ENCODE data around the gene ZBTB48.
"Not testable (repeated sequence)": the region's sequence is repeated elsewhere in the genome, so short reads cannot be mapped to it uniquely, and the experiment has no call there.

The ZBTB48 gene

GRCh38 chr1:6554031-6554906 lies 25.5 kb upstream of the ZBTB48 start, which contains the start of gene NOL9:
NOL9 (minus strand) TSS chr1:6554513; CDS start chr1:6554502, 11 bp downstream.
- Histone ChIP-seq H3K9ac (ENCODE audit: low read length) (peak within 1 kb of the TSS; percentile 60), H3K27ac (ENCODE audit: low read depth, low read length) (peak within 1 kb of the TSS; percentile 69), H3K4me3 (ENCODE audit: low read length) (peak within 1 kb of the TSS; percentile 88), H3K27me3 (ENCODE audit: control insufficient read depth, insufficient read depth, low read length) (no peaks in the 10 kb centered on the region), H3K36me3 (ENCODE audit: control insufficient read depth, insufficient read depth, low read length) (peaks cover 3% of the 10 kb centered on the region), H3K4me1 (ENCODE audit: control insufficient read depth, insufficient read depth, low read length) (peaks cover 12% of the 10 kb centered on the region)

- Histone ChIP-seq H3K9ac (ENCODE audit: low read length) (peak within 1 kb of the TSS; percentile 60), H3K4me3 (ENCODE audit: low read length) (peak within 1 kb of the TSS; percentile 88), H3K4me1 (ENCODE audit: control insufficient read depth, insufficient read depth, low read length) (peaks cover 12% of the 10 kb centered on the region), H3K27ac (ENCODE audit: low read depth, low read length) (peak within 1 kb of the TSS; percentile 69), H3K27me3 (ENCODE audit: control insufficient read depth, insufficient read depth, low read length) (no peaks in the 10 kb centered on the region), H3K36me3 (ENCODE audit: control insufficient read depth, insufficient read depth, low read length) (no peaks in the 10 kb centered on the region)
Observed at GRCh38 chr1:6554907-6555778, 24.7 kb upstream of the ZBTB48 start, which contains the start of gene TAS1R1. TAS1R1 (plus strand) TSS chr1:6555307; CDS start chr1:6555374, 67 bp downstream.

GRCh38 chr1:6557597-6557996 lies 22.2 kb upstream of the ZBTB48 start:
- Histone ChIP-seq H3K4me1 (ENCODE audit: control insufficient read depth, insufficient read depth, low read length) (peaks cover 12% of the 10 kb centered on the region), H3K4me3 (ENCODE audit: low read length) (no peak overlapping the region), H3K27me3 (ENCODE audit: control insufficient read depth, insufficient read depth, low read length) (no peaks in the 10 kb centered on the region), H3K9ac (ENCODE audit: low read length) (no peak overlapping the region), H3K27ac (ENCODE audit: low read depth, low read length) (no peak overlapping the region), H3K36me3 (ENCODE audit: control insufficient read depth, insufficient read depth, low read length) (no peaks in the 10 kb centered on the region)

- not testable (repeated sequence) for H3K4me3 ChIP-seq (ENCODE audit: low read length); H3K4me1 ChIP-seq (ENCODE audit: control insufficient read depth, insufficient read depth, low read length); H3K36me3 ChIP-seq (ENCODE audit: control insufficient read depth, insufficient read depth, low read length); H3K27me3 ChIP-seq (ENCODE audit: control insufficient read depth, insufficient read depth, low read length); H3K27ac ChIP-seq (ENCODE audit: low read depth, low read length); H3K9ac ChIP-seq (ENCODE audit: low read length)
Observed at GRCh38 chr1:6559161-6559560, 20.6 kb upstream of the ZBTB48 start.

- no peak overlapping the region for H3K27ac ChIP-seq (ENCODE audit: low read depth, low read length)
- H3K9ac ChIP-seq (ENCODE audit: low read length), result no peak overlapping the region
- H3K4me1 ChIP-seq (ENCODE audit: control insufficient read depth, insufficient read depth, low read length), result peaks cover 3% of the 10 kb centered on the region
- H3K27me3 ChIP-seq (ENCODE audit: control insufficient read depth, insufficient read depth, low read length), result no peaks in the 10 kb centered on the region
- no peak overlapping the region for H3K4me3 ChIP-seq (ENCODE audit: low read length)
- no peaks in the 10 kb centered on the region for H3K36me3 ChIP-seq (ENCODE audit: control insufficient read depth, insufficient read depth, low read length)
Observed at GRCh38 chr1:6560267-6560666, 19.5 kb upstream of the ZBTB48 start.

- H3K36me3 ChIP-seq (ENCODE audit: control insufficient read depth, insufficient read depth, low read length), result no peaks in the 10 kb centered on the region
Observed at GRCh38 chr1:6569033-6569432, 10.8 kb upstream of the ZBTB48 start.

GRCh38 chr1:6570100-6570499 lies 9.7 kb upstream of the ZBTB48 start:
- Histone ChIP-seq H3K27me3 (ENCODE audit: control insufficient read depth, insufficient read depth, low read length) (no peaks in the 10 kb centered on the region), H3K4me3 (ENCODE audit: low read length) (no peak overlapping the region), H3K36me3 (ENCODE audit: control insufficient read depth, insufficient read depth, low read length) (no peaks in the 10 kb centered on the region), H3K27ac (ENCODE audit: low read depth, low read length) (no peak overlapping the region), H3K4me1 (ENCODE audit: control insufficient read depth, insufficient read depth, low read length) (no peaks in the 10 kb centered on the region), H3K9ac (ENCODE audit: low read length) (no peak overlapping the region)

More at GRCh38 chr1:6569033-6569432, 10.8 kb upstream of the ZBTB48 start:
- Histone ChIP-seq H3K9ac (ENCODE audit: low read length) (no peak overlapping the region), H3K4me3 (ENCODE audit: low read length) (no peak overlapping the region), H3K27ac (ENCODE audit: low read depth, low read length) (no peak overlapping the region), H3K4me1 (ENCODE audit: control insufficient read depth, insufficient read depth, low read length) (no peaks in the 10 kb centered on the region), H3K27me3 (ENCODE audit: control insufficient read depth, insufficient read depth, low read length) (no peaks in the 10 kb centered on the region)

GRCh38 chr1:6570987-6571386 lies 8.8 kb upstream of the ZBTB48 start:
- no peaks in the 10 kb centered on the region for H3K27me3 ChIP-seq (ENCODE audit: control insufficient read depth, insufficient read depth, low read length)
- no peaks in the 10 kb centered on the region for H3K36me3 ChIP-seq (ENCODE audit: control insufficient read depth, insufficient read depth, low read length)
- no peak overlapping the region for H3K27ac ChIP-seq (ENCODE audit: low read depth, low read length)
- no peak overlapping the region for H3K4me3 ChIP-seq (ENCODE audit: low read length)
- H3K4me1 ChIP-seq (ENCODE audit: control insufficient read depth, insufficient read depth, low read length), result no peaks in the 10 kb centered on the region
- no peak overlapping the region for H3K9ac ChIP-seq (ENCODE audit: low read length)

GRCh38 chr1:6572653-6573383 lies 7.0 kb upstream of the ZBTB48 start:
- H3K4me3 ChIP-seq (ENCODE audit: low read length), result no peak overlapping the region
- no peak overlapping the region for H3K9ac ChIP-seq (ENCODE audit: low read length)
- no peak overlapping the region for H3K27ac ChIP-seq (ENCODE audit: low read depth, low read length)
- no peaks in the 10 kb centered on the region for H3K36me3 ChIP-seq (ENCODE audit: control insufficient read depth, insufficient read depth, low read length)
- H3K4me1 ChIP-seq (ENCODE audit: control insufficient read depth, insufficient read depth, low read length), result no peaks in the 10 kb centered on the region
- no peaks in the 10 kb centered on the region for H3K27me3 ChIP-seq (ENCODE audit: control insufficient read depth, insufficient read depth, low read length)

GRCh38 chr1:6574025-6574620 lies 5.7 kb upstream of the ZBTB48 start:
- no peaks in the 10 kb centered on the region for H3K27me3 ChIP-seq (ENCODE audit: control insufficient read depth, insufficient read depth, low read length)
- no peak overlapping the region for H3K4me3 ChIP-seq (ENCODE audit: low read length)
- H3K4me1 ChIP-seq (ENCODE audit: control insufficient read depth, insufficient read depth, low read length), result peaks cover 3% of the 10 kb centered on the region
- H3K36me3 ChIP-seq (ENCODE audit: control insufficient read depth, insufficient read depth, low read length), result no peaks in the 10 kb centered on the region
- H3K9ac ChIP-seq (ENCODE audit: low read length), result no peak overlapping the region
- no peak overlapping the region for H3K27ac ChIP-seq (ENCODE audit: low read depth, low read length)

GRCh38 chr1:6574818-6575217 lies 5.0 kb upstream of the ZBTB48 start:
- no peaks in the 10 kb centered on the region for H3K27me3 ChIP-seq (ENCODE audit: control insufficient read depth, insufficient read depth, low read length)

More at GRCh38 chr1:6574818-6575217, 5.0 kb upstream of the ZBTB48 start:
- no peak overlapping the region for H3K27ac ChIP-seq (ENCODE audit: low read depth, low read length)
- H3K4me1 ChIP-seq (ENCODE audit: control insufficient read depth, insufficient read depth, low read length), result peaks cover 6% of the 10 kb centered on the region
- no peak overlapping the region for H3K4me3 ChIP-seq (ENCODE audit: low read length)
- H3K36me3 ChIP-seq (ENCODE audit: control insufficient read depth, insufficient read depth, low read length), result no peaks in the 10 kb centered on the region
- H3K9ac ChIP-seq (ENCODE audit: low read length), result no peak overlapping the region
